Lower leg skin (tissue), 3 donors: ENCODE results near the gene SYCP2L.

ENCODE experiments used
- POLR2A ChIP-seq, 2 donors: fragments of 450-650 bp; IDR thresholded peaks; one replicate each; pipeline ENCODE4 v1.6.1; 2016 to 2017; ENCODE audit warnings: antibody characterized with exemption in 2 of 2, mild to moderate bottlenecking in 1 of 2, moderate library complexity in 1 of 2
- TF ChIP-seq, protein P1 (sequence below), 3 donors: fragments of 450-650 bp; IDR thresholded peaks; one replicate each; pipeline ENCODE4 v1.5.1; 2016; ENCODE audit warnings: antibody characterized with exemption in 3 of 3, mild to moderate bottlenecking in 3 of 3, moderate library complexity in 2 of 3

DNA sequence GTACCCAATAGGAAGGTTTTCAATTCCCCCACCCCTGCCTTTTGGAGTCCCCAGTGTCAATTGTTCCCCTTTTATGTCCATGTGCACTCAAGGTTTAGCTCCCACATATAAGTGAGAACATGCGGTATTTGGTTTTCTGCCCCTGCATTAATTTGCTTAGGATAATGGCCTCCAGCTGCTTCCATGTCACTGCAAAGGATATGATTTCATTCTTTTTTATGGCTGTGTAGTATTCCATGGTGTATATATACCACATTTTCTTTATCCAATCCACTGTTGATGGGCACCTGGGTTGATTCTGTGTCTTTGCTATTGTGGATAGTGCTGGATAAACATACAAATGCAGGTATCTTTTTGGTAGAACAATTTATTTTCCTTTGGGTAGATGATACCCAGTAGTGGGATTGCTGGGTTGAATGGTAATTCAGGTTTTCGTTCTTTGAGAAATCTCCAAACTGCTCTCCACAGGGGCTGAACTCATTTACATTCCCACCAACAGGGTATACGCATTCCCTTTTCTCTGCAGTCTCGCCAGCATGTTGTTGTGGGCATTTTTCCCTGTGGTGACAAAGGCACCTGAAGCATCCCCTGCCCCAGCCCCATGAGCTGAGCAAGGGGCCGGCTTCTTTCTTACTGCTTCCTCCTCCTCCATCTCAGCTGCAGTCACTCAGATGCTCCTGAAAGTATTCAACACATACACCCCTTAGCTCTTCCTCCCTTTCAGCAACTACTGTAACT, 90.5 kb downstream of the SYCP2L start:
- TF ChIP-seq, protein P1, sequence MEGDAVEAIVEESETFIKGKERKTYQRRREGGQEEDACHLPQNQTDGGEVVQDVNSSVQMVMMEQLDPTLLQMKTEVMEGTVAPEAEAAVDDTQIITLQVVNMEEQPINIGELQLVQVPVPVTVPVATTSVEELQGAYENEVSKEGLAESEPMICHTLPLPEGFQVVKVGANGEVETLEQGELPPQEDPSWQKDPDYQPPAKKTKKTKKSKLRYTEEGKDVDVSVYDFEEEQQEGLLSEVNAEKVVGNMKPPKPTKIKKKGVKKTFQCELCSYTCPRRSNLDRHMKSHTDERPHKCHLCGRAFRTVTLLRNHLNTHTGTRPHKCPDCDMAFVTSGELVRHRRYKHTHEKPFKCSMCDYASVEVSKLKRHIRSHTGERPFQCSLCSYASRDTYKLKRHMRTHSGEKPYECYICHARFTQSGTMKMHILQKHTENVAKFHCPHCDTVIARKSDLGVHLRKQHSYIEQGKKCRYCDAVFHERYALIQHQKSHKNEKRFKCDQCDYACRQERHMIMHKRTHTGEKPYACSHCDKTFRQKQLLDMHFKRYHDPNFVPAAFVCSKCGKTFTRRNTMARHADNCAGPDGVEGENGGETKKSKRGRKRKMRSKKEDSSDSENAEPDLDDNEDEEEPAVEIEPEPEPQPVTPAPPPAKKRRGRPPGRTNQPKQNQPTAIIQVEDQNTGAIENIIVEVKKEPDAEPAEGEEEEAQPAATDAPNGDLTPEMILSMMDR (IDR thresholded peaks at IDR 0.05), result no peak
- TF ChIP-seq POLR2A (IDR thresholded peaks at IDR 0.05), result no peak
